ENCODE results near the gene CRTC3.
A peak's percentile ranks its signal among the peaks of the same experiment; 100 is the strongest.
"Not testable (repeated sequence)": the region's sequence is repeated elsewhere in the genome, so short reads cannot be mapped to it uniquely, and the experiment has no call there.

The CRTC3 gene

DNA sequence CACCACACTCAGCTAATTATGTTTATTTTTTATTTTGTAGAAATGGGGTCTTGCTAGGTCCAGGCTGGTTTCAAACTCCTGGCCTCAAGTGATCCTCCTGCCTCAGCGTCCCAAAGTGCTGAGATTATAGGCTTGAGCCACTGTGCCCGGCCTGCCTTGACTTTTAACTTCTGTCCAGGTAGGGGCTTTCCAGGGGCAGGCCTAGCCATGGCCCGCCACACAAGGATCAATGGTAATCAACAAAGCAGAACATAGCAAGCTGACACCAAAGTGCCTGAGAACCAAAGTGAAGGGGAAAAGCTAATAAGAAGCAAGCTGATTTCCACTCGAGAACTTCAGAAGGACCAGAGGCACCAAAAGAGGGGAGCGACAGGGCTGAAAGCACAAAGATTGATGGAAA lies 9.4 kb upstream of the CRTC3 start:
- no peak for DNase-seq (ENCODE audit: low read depth)

DNA sequence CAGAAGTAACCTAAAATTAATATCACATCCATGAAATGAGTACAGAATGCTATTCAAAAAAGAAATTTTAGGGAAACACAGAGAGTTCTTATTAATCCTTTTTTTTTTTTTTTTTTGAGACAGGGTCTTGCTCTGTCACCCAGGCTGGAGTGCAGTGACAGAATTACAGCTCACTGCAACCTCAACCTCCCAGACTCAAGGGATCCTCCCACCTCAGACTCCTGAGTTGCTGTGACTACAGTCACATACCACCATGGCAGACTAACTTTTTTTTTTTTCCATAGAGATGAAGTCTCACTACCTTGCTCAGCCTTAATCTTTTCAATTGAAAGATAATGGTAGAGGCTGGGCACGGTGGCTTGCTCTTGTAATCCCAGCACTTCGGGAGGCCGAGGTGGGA lies 6.3 kb upstream of the CRTC3 start:
- no peak for DNase-seq (ENCODE audit: low read depth)

DNA sequence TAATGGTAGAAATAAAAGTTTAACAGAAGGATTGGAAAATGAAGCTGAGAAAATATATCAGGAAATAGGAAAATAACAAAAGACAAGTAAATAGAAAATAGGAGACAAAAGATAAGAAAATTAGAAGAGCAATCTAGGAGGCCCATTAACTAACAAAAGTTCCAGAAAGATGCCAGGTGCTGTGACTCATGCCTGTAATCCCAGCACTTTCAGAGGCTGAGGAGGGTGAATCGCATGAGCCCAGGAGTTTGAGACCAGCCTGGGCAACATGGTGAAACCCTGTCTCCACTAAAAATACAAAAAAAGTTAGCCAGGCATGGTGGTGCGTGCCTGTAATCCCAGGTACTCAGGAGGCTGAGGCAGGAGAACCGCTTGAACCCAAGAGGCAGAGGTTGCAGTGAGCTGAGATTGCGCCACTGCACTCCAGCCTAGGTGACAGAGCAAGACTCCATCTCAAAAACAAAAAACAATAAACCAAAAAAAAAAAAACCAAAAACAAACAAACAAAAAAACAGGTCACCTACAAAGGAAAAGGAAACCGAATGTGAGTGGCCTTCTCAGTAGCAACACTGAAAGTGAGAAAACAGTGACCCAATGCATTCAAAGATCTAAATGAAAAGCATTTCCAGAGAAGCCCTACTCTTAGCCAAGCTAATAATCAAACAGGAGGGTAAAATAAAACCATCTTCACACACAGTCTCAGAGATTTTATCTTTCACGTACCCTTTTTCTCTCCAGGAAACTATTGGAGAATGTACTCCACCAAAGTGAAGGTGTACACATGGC lies 5.5 kb upstream of the CRTC3 start:
- DNase-seq (ENCODE audit: low read depth) = not testable (repeated sequence)

DNA sequence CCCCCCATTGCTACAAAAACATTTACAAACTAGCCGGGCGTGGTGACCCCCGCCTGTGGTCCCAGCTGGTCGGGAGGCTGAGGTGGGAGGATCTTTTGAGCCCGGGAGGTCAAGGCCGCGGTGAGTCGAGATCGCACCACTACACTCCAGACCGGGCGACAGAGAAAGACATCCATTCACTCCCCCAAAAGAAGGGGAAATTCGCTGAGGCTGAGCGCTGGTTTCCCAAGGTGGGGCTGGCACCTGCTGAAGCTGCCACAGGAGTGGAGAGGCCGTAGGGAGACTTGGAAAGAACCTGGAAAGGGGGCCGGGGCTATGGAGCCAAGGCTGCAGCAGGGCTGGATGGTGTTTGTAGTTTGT lies 732 bp upstream of the CRTC3 start:
- no peak for DNase-seq (ENCODE audit: low read depth)

DNA sequence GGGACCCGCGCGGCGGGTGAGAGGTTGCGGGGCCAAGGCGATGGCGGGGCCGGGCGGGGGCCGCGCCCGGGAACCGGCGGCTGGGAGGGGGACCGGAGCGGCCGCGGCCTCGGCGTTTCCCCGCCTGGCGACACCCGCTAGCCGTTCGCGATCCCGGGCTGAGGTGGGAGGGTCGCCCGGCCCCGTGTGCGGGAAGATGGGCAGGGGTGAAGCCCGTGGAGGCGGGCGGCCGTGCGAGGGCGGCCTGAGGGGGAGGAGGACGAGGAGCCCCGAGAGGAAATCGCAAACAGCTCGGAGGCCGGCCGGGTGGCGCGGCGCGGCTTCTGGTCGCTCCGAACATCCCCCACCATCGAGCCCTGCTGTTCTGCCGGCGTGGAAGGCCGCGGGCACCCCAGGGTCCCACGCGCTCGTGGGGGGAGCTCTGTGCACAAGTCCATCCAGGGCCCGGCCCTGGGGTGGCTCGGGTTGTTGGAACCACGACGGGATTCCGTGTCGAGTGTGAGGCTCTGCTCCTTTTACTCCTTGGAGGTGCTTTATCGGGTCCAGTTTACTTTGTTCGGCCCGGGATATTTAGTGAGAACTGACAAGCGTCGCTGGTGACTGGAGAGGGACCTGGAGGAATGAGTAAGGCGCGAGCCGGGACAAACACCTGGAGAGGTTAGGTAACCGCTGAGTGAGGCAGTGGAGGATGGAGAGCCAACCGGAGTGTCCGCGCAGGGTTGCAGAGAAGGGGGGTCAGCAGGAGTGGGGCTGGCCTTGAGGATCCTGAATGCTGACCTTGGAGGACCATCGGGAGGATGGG lies 728 bp downstream of the CRTC3 start:
- DNase-seq (ENCODE audit: low read depth) = peak; percentile 8

DNA sequence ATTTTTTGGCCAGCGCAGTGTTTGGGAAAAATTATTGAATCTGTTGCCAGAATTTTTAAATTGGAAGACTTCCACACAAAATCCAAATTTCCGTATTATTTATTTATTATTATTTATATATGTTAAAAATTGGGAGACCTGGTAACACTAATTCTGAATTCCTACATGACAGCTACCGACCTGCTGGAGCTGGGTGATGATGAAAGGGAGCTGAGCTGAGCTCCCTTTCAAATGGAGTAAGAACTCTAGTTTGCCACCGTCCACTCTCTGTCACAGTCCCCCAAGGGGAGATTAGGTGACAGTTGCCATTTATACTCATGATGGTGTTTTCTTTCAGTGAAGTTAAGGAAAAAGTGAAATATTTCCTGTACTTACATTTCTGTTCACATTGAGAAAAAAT lies 1.4 kb downstream of the CRTC3 start:
- DNase-seq (ENCODE audit: low read depth) = no peak

DNA sequence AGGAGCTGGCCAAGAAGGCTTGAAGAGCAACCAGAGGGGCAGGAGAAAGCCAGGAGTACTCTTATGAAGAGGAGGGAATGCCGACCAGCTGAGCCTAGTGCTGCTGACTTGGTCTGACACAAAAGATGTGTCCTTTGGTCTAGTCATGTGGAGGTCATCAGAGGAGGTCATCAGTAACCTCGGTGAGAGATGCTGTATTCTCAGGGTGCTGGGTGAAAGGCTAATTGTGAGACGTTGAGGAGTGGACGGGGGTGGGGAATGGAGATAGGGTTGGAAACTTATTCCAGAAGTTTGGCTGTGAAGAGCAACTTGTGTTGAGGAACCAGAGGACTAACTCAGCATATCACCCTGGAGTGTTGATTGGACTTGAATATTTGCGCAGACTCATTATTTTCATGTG lies 5.5 kb downstream of the CRTC3 start:
- no peak for DNase-seq (ENCODE audit: low read depth)

DNA sequence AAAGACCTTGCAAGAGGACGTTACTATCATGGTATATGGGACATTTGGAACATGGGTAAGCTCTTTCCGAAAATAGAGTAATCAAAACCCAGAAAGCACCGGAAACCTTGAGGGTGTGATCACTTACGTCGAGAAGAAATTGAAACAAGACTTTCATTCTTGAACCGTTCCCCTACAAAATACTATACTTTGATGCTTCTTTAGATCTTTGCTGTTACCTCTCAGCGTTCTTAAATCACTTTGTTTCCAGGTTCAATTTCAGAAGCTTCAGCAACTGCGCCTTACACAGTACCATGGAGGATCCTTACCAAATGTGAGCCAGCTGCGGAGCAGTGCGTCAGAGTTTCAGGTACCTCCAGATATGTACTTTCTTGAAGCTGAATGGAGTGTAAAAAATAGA lies 10.1 kb downstream of the CRTC3 start:
- no peak for DNase-seq (ENCODE audit: low read depth)

DNA sequence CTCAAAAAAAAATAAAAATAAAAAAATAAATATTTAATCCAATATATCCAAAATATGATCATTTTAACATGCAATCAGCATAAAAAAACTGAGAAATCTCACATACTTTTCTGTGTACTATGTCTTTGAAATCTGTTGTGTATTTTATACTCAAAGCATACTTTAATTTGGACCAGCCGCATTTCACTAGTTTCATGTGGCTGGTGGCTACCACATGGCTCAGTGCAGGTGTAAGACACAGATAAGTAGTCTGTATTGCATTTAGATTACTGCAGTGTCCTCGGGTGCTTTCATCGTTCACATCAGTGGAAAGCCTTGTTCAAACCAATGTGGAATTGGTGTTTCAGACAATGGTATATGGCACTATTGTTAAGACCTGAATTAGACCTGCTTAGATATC lies 11.0 kb downstream of the CRTC3 start:
- no peak for DNase-seq (ENCODE audit: low read depth)

DNA sequence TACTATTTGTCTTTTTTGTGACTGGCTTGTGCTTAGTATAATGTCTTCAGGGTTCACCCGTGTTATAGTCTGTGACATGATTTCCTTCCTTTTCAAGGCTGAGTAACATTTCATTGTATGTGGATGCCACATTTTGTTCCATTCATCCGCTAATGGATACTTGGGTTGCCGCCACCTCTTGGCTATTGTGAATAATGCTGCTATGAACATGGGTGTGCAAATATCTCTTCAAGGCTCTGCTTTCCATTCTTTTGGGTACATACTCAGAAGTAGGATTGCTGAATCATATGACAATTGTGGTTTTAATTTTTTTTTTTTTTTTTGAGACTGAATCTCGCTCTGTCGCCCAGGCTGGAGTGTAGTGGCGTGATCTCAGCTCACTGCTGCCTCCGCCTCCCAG lies 15.4 kb downstream of the CRTC3 start:
- DNase-seq (ENCODE audit: low read depth) = no peak

DNA sequence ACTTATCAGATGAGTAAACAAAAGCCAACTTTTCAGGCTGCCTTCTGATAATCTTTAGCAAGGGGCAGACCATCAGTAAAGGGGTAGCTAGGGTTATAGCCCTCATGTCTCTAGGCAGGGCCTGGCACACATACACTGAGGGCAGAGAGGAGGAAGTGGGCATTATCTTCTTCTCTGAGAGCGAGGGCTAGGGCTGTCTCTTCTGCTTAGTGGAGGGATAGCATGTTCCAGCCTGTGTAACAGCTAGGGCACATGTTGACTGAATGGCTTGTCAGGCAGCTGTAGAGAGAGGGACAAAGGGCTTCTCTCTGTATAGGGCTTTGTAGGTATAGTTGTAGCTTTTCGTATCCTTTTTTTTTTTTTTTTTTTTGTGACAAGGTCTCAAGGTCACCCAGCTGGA lies 17.8 kb downstream of the CRTC3 start:
- no peak for DNase-seq (ENCODE audit: low read depth)

DNA sequence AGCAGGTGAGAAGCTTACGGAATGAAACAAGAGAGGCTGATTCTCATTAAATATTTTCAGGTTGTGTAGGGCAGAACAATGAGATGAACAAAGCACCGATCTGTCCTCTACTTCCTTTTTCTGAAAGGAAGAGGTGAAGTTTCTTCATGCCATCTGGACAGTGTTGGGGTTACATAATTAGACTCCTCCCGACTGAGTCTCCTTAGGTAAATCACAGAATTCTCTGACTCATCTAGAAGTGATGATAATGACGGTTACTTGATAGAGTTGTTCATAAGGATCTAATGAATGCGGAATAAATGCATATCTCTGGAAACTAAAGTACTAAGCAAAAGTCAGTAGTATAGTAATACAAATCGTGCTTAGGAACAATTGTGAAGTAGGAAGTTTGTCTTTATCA lies 21.2 kb downstream of the CRTC3 start:
- no peak for DNase-seq (ENCODE audit: low read depth)

DNA sequence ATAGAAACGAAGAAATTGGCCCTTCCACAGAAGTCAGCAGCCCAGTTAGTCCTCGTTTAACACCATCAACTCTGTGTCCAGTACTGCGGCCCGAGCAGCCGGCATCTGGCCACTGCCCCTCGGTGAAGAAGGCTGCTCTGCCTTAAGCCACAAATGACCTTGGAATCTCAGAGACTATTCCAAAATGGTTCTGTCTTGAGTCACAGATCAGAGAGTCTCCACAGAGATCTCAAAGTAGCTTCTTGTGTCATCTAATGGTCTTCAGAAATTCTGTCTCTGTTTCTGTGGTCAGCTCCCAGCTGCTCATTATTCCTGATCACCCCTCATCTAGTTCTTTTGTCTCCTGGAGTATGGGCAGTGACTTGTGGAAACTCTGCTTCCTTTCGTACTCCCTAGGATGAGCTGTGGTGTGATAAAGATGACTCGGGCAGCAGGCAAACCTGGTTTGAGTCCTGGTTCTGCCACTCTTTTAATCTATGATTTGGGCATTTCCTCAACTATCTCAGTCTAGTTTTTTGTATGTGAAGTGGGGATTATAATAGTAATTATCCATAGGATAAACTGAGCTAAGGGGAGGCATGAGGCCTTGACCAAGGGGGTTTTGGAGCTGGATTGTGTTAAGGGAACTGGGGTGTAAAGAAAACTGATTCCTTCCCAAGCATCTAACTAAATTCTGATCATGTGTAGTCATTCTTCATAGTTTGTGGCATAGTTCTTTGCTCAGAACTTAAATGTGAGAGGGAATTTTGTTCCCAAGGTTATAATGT lies 22.6 kb downstream of the CRTC3 start:
- no peak for DNase-seq (ENCODE audit: low read depth)

DNA sequence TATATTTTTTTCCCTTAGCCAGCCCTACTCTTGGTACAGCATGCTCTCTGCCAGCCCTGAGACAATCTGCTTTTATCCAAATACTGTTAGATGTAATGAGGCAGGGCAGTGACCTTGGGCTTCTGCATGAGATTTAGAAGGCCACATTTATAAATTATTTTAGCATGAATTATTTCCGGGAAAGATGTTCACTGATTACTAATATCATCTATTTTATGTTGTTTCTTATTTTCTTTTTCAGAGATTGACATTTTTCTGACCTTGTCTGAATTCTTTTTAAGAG lies 23.1 kb downstream of the CRTC3 start:
- DNase-seq (ENCODE audit: low read depth) = no peak

DNA sequence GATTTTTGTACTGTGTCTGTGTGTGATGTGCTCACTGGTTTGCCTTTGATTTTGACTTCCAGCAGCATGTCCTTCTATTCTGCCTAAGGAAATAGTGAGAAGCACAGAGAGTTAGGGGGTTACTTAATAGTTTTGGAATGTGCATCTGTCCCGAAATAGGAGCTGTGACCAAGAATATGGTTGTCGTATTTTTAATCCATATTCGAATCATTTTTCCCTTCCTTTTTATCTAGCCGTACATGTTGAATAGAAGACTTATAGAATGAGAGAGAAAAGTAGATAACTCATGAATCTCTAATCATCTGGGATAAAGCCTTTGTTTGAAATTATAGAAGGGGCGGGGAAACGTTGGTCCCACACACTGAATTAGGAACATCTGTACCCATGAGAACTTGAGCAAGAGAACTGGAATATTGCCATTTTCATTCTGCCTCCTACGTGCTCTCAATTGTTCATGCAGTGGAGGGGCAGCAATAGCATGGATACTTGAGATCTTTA lies 23.6 kb downstream of the CRTC3 start:
- no peak for DNase-seq (ENCODE audit: low read depth)

DNA sequence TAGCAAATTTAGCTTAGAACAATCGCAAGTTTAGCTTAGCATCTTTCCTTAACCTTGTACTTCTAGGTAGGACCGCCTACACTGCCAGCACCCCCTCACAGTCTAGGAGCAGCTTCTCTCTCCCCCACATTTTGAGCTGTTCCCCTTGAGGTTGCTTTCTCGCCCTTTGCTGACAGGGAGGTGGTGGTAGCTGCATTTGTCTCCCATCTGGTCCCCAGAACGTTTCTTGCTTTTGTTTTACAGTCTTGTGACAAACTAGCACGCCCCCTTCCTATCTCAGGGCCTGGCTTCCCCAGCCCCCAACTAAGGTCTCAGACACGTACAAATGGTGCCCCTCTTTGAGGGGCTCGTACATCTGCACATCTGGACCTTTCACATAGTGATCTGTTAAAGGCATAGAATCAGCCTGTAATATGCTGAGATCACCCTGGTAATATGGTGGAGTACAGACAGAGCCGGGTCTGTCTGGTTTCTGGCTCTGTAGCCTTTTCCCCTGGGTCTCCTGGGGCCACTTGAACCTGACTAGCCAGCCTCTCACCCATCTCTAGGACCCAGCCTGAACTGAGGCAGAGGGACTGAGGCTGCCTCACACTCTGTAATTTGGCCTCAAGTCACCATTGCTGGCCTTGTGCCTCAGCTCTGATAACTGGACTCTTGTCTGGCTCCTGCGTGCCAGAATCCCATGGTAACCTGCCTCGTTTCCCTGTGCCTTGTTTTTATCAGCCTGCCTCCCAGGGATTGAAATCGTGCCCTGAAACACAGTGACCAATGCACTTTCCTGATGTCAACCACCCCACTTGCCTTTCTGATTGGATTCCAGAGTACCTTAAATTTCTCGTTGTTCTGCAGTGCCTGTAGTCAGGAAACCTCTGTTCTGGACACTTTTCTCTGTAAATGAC lies 27.7 kb downstream of the CRTC3 start:
- DNase-seq (ENCODE audit: low read depth) = no peak

DNA sequence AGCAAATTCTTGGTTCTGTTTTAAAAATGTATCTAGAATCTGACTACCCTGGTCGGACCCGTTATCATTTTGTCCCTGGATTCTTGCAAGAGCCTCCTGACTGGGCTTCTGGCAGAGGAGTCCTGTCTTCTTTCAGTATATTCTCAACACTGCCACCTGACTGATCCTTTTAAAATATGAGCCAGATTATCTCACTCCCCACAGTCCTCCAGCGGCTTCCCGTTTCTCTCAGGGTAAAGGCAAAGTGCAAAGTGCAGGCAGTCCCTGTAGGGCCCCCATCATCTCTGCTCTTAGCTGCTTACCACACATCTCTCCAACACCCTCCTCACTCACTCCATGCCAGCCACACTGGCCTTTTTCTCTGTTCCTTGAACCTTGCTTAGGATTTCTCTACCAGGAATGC lies 28.4 kb downstream of the CRTC3 start:
- DNase-seq (ENCODE audit: low read depth) = no peak

DNA sequence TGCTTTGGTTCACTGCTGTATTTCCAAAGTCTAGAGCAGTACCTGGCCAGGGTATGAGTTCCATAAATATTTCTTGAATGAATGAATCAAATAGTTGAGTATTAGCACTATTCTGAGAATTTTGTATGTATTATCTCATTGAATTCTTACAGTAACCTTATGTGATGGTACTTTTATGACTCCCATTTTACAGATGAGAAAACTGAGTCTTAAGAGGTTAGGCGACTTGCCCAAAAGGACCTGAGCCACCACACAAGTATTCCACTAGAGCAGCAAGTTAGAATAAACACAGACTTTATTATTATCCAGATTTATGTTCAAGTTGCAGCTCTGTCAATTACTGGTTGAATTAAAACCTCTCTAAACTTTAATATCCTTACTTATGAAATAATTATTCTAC lies 29.4 kb downstream of the CRTC3 start:
- DNase-seq (ENCODE audit: low read depth) = no peak

DNA sequence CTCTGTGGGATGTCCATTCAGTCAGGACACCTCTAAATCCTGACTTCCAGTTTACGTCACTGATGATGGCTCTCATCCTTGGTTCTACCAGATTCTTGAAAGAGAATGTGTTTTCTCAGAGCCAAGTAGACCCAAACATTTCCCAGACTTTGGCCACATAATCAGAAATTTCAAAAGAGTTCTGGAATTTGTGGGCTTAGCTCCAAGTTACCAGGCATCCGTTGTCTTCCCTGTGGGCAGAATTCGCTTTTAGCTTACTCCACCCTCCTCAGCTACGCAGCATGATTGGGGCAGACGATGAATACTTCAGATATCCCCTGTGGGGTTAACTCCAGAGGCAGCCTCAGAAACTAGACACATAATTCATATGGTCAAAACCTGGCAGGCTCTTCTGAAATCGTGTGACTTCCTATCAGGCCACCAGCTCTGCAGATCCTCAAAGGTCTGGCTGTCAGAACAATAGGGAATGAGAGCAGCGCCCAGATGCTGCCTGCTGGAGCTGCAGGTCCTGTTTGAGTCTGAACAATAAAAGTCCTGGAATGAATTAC lies 30.6 kb downstream of the CRTC3 start:
- DNase-seq (ENCODE audit: low read depth) = no peak

DNA sequence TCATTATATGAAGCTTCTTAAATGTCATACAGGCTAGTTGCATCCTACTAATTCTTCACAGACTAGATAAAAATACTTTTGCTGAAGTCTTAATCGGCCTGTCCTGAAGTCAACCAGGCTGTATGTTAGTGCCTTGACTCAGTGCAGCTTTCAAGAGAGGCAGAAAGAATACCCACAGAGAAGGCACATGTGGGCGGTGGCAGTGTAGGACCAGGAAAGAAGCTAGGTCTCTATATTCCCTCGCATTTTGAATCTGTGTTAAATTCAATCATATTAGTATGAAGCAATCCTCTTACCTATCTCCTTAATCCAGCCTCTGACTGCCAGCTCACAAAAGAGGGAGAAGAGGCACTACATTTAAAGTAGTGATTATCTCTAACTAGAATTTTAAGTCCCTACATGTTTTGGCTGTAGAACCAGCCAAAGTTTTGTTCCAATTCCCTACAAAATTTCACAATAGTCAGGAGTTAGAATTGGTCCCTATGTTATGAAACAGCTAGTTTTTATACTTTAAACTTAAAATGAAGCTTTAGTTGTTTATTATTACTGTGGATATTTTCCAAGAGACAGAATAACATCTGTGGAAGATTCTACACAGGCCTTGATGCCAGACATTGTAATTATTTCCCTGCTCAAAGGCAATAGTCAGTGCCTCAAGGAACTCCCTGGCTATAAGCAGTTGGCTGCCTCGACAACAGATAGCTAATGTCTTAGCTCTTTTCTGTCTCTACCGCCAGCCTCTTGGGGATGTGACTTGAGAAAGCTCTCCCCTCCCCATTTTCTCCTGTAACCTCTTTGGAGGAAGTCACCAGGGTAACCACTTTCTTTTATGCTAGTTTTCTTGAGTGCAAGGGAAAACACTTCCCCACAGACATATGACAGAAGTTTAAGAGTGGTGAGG lies 31.9 kb downstream of the CRTC3 start:
- no peak for DNase-seq (ENCODE audit: low read depth)

DNA sequence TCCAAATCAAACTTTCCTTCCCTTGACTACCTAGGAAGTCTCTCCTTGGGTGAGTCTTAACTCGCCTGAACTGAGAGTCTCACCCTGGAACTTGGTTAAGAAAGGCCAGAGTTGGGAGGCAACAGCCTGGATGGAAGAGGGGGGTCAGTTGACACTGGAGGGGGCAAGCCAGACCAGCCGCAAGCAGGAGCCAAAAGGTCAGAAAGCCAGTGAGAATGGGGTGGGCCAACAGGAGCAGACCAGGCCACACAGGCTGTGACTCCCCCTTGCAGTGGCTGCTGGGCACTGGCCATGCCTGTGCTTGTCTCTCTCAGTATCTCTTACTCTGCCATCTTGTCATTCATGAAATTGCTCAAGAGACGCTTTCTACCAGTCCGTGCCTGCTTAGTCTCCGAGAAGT lies 32.9 kb downstream of the CRTC3 start:
- DNase-seq (ENCODE audit: low read depth) = no peak
